HEK293T (cell line): ENCODE results near the gene CD48.

ENCODE experiments used
- ARNT ChIP-seq: fragments of 450-650 bp; IDR thresholded peaks from 2 replicates; pipeline ENCODE4 v1.6.1; 2017; ENCODE audit warnings: mild to moderate bottlenecking
- BHLHE40 ChIP-seq: fragments of 450-650 bp; IDR thresholded peaks from 2 replicates; pipeline ENCODE4 v1.6.1; 2016; ENCODE audit warnings: mild to moderate bottlenecking, moderate library complexity, borderline replicate concordance
- ELF4 ChIP-seq: fragments of 450-650 bp; IDR thresholded peaks from 2 replicates; pipeline ENCODE4 v1.6.1; 2017; ENCODE audit warnings: antibody characterized with exemption
- FOXA1 ChIP-seq: fragments of 450-650 bp; IDR thresholded peaks from 2 replicates; pipeline ENCODE4 v1.6.1; 2016; ENCODE audit warnings: mild to moderate bottlenecking
- FOXK2 ChIP-seq: fragments of 450-650 bp; IDR thresholded peaks from 2 replicates; pipeline ENCODE4 v1.6.1; 2016; ENCODE audit warnings: mild to moderate bottlenecking
- FOXM1 ChIP-seq: fragments of 450-650 bp; IDR thresholded peaks from 2 replicates; pipeline ENCODE4 v1.6.1; 2017; ENCODE audit warnings: mild to moderate bottlenecking, borderline replicate concordance
- LEF1 ChIP-seq: fragments of 450-650 bp; IDR thresholded peaks from 2 replicates; pipeline ENCODE4 v1.6.1; 2017; ENCODE audit warnings: mild to moderate bottlenecking, borderline replicate concordance
- SUZ12 ChIP-seq: fragments of 450-650 bp; IDR thresholded peaks from 2 replicates; pipeline ENCODE4 v1.6.1; 2016; ENCODE audit warnings: mild to moderate bottlenecking
- TARDBP ChIP-seq: fragments of 450-650 bp; IDR thresholded peaks from 2 replicates; pipeline ENCODE4 v1.6.1; 2016
- ZNF384 ChIP-seq: fragments of 450-650 bp; IDR thresholded peaks from 2 replicates; pipeline ENCODE4 v1.6.1; 2016

- no peak for TF ChIP-seq ELF4
- TF ChIP-seq FOXA1: no peak
- no peak for TF ChIP-seq TARDBP
- no peak for TF ChIP-seq FOXK2
- no peak for TF ChIP-seq ZNF384
- no peak for TF ChIP-seq BHLHE40
- no peak for TF ChIP-seq SUZ12
- no peak for TF ChIP-seq FOXM1
- no peak for TF ChIP-seq ARNT
- TF ChIP-seq LEF1: no peak
These were observed 79.5 kb downstream of the CD48 start for GRCh38 chr1:160631983-160632625.
